Muscle layer of duodenum (tissue), 2 donors: ENCODE results near the gene NKX2-2.
A peak's percentile ranks its signal among the peaks of the same experiment; 100 is the strongest.

Experiments
- H3K27ac ChIP-seq: one replicate; pipeline ENCODE4 v1.7.0; 2013; ENCODE audit warnings: mild to moderate bottlenecking, low read length
- H3K27me3 ChIP-seq: one replicate; pipeline ENCODE4 v1.7.0; 2013; ENCODE audit warnings: low read depth, mild to moderate bottlenecking, control low read depth, low read length
- H3K36me3 ChIP-seq, 2 donors: one replicate each; pipeline ENCODE4 v1.7.0; 2013; ENCODE audit warnings: low read length in 2 of 2, control low read depth in 1 of 2, mild to moderate bottlenecking in 1 of 2; ENCODE audit not compliant: insufficient read depth in 2 of 2, control insufficient read depth in 1 of 2
- H3K4me1 ChIP-seq, 2 donors: one replicate each; pipeline ENCODE4 v1.7.0; 2013; ENCODE audit warnings: low read length in 2 of 2, mild to moderate bottlenecking in 2 of 2, control low read depth in 1 of 2, moderate library complexity in 1 of 2; ENCODE audit not compliant: insufficient read depth in 2 of 2, control insufficient read depth in 1 of 2
- H3K4me3 ChIP-seq, 2 donors: one replicate each; pipeline ENCODE4 v1.7.0; 2013; ENCODE audit warnings: low read length in 2 of 2, low read depth in 1 of 2, mild to moderate bottlenecking in 1 of 2
- H3K9me3 ChIP-seq, 2 donors: one replicate each; pipeline ENCODE4 v1.7.0; 2013; ENCODE audit warnings: low read length in 2 of 2, control low read depth in 1 of 2, mild to moderate bottlenecking in 1 of 2; ENCODE audit not compliant: control insufficient read depth in 1 of 2
- donor health status: healthy.

The NKX2-2 gene

DNA sequence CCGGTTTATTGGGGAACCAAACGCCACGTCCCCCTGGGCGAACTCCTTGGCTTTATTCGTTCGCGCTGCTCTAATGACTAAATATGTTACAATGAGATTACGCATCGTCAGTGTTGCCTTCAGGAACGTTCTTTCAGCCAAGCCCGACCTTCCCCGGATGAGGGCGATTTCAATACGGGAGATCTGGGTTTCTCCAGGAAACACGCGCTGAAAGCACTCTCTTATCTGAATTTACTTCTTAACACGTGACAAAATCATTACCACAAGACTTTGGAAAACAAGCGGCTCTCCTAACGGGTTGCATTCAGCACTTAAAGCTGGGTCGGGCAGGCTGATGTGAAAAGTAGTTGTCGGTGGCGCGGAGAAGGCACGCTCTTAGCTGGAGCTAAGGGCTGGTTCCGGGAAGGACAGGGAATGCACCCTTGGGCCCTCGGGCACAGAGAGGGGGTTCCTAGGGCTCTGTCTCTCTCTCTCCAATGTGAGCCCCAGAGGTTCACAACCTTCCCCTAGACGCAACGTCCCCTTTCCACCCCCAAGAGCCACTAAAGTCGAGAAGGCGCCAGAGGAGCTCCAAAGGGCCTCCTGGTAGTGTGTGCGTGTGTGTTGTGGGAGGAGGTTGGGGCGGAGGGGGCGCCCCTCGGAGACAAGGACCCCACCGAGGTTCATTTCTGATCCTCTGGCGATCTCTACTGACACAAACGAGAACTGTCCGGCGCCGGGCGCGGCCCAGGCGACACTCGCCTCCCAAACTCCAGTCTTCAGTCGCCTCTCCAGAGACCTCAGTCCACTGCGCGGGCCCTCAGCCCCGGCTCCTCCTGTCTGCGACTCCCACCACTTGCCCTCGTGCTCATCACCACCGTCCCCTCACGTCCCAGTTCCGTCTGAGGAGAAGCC, 7.1 kb upstream of the NKX2-2 start:
- no peaks in the 10 kb centered on the region for H3K9me3 ChIP-seq
- peaks cover 0 to 31% of the 10 kb centered on the region in 2 donors for H3K4me1 ChIP-seq
- H3K27ac ChIP-seq = no peak overlapping the region
- H3K4me3 ChIP-seq = no peak overlapping the region
- peaks cover 77% of the 10 kb centered on the region for H3K27me3 ChIP-seq
- no peaks in the 10 kb centered on the region for H3K36me3 ChIP-seq

GRCh38 chr20:21519136-21519584, 5.3 kb upstream of the NKX2-2 start:
- H3K36me3 ChIP-seq = no peaks in the 10 kb centered on the region
- no peak overlapping the region for H3K27ac ChIP-seq
- peaks cover 0 to 44% of the 10 kb centered on the region in 2 donors for H3K4me1 ChIP-seq
- no peak overlapping the region for H3K4me3 ChIP-seq
- H3K9me3 ChIP-seq = no peaks in the 10 kb centered on the region
- peaks cover 82% of the 10 kb centered on the region for H3K27me3 ChIP-seq

DNA sequence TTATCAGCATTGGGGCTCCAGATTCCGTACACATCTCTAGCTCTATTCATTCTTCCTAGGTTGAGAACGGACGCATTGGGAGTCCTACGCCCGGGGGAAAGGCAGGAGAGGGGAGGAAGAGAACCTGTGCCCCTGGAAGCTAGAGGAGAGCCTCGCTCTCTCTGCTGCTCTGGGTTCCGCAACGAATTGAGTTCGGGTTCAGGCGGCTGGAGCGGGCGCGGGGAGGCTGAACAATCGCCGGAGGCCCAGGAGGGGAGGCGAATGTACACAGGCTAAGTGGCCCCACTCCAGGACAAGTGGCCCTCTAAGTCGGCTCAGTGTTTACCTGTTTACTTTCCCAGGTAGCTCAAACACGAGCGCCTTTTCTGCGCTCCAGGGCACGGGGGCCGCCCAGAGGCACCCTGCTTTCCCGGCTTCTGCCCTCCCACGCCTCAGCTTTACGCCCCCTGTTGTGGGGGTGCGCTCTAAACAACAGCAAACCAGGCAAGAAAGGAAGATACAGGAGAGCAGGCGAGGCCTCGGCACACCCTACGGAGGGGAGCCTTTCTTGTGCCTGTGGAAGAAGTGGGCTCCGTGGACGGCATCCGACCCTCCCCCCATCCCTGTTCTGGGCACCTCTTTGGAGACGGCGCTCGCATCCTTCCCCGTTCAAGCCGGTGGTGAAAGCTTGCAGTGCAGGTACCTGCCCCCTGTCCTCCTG, 4.6 kb upstream of the NKX2-2 start:
- no peaks in the 10 kb centered on the region for H3K36me3 ChIP-seq
- peaks cover 0 to 50% of the 10 kb centered on the region in 2 donors for H3K4me1 ChIP-seq
- no peaks in the 10 kb centered on the region for H3K9me3 ChIP-seq
- H3K27me3 ChIP-seq = peaks cover 80% of the 10 kb centered on the region
- no peak overlapping the region for H3K4me3 ChIP-seq
- H3K27ac ChIP-seq = no peak overlapping the region

- no peaks in the 10 kb centered on the region for H3K36me3 ChIP-seq
- H3K27me3 ChIP-seq = peaks cover 80% of the 10 kb centered on the region
- H3K9me3 ChIP-seq = no peaks in the 10 kb centered on the region
- no peak overlapping the region for H3K4me3 ChIP-seq
- H3K4me1 ChIP-seq = peaks cover 0 to 52% of the 10 kb centered on the region in 2 donors
- no peak overlapping the region for H3K27ac ChIP-seq
Measured at GRCh38 chr20:21517566-21518277, 3.9 kb upstream of the NKX2-2 start.

- Histone ChIP-seq H3K4me1 (peaks cover 0 to 53% of the 10 kb centered on the region in 2 donors), H3K4me3 (no peak overlapping the region), H3K27ac (no peak overlapping the region), H3K36me3 (no peaks in the 10 kb centered on the region), H3K27me3 (peaks cover 83% of the 10 kb centered on the region), H3K9me3 (no peaks in the 10 kb centered on the region)
Measured at GRCh38 chr20:21516861-21517565, 3.1 kb upstream of the NKX2-2 start.

DNA sequence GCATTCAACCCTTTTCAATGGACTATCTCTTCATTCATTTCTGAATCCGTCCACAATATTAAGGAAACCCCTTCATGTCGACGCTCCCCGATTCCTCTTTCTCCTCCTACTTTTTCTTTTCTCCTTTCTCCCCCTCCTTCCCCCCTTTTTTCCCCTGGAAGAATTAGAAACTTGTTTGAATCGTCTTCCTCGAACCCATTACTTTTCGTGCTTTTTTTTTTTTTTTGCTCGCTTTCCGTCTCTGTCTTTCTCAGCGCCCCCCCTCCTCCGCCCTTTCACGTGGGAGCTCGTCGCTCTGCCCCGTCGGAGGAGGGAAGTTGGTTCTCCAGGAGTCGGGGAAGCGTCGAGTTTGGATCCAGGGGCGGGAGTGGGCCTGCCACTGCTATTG, 2.3 kb upstream of the NKX2-2 start:
- no peaks in the 10 kb centered on the region for H3K9me3 ChIP-seq
- H3K4me3 ChIP-seq = no peak overlapping the region
- peaks cover 0 to 48% of the 10 kb centered on the region in 2 donors for H3K4me1 ChIP-seq

GRCh38 chr20:21515300-21516179, 1.7 kb upstream of the NKX2-2 start:
- H3K36me3 ChIP-seq = no peaks in the 10 kb centered on the region
- H3K27ac ChIP-seq = no peak overlapping the region
- peaks cover 76% of the 10 kb centered on the region for H3K27me3 ChIP-seq
- H3K4me1 ChIP-seq = peaks cover 0 to 53% of the 10 kb centered on the region in 2 donors
- peak overlapping the region in 1 of 2 donors; percentile 24 for H3K4me3 ChIP-seq
- H3K9me3 ChIP-seq = no peaks in the 10 kb centered on the region

More for the DNA sequence above, 2.3 kb upstream of the NKX2-2 start:
- Histone ChIP-seq H3K36me3 (no peaks in the 10 kb centered on the region), H3K27me3 (peaks cover 81% of the 10 kb centered on the region), H3K27ac (no peak overlapping the region)

DNA sequence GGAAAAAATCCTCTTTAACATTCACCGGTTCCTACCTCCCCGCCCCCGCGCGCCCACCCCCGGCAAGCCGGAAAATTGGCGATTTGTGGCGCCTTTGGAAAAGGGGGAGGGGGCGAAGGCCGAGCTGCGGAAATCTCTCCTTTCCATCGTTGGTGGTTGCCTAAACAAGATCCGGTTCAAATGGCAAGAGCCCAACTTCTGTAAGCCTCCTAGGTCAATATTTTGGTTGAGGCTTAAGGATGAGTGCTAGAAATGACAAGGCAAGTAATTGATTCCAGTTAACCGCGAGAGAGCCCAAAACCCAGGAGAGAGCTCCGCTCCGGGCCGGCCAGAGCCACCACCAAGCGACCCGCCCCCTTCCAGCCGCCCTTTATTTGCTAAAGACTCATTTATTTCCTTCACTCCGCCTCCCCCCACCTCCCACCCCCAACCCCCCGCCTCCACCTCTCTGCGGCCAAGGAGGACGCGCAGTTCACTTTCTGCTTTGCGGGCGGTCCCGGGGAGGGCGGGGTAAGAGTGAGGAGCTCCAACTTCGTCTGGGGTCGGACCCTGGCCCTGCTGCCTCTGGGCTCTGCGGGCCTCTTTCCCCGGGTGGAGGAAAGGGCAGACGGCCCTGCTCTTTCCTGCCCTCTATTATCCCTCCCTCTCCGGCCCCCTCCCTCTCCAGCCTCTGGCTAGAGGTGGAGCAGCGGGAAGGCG, 838 bp upstream of the NKX2-2 start:
- H3K27me3 ChIP-seq = peaks cover 78% of the 10 kb centered on the region
- H3K27ac ChIP-seq = no peak overlapping the region
- H3K9me3 ChIP-seq = no peaks in the 10 kb centered on the region
- H3K4me3 ChIP-seq = peak overlapping the region in 1 of 2 donors; percentile 61
- peaks cover 0 to 61% of the 10 kb centered on the region in 2 donors for H3K4me1 ChIP-seq
- no peaks in the 10 kb centered on the region for H3K36me3 ChIP-seq

DNA sequence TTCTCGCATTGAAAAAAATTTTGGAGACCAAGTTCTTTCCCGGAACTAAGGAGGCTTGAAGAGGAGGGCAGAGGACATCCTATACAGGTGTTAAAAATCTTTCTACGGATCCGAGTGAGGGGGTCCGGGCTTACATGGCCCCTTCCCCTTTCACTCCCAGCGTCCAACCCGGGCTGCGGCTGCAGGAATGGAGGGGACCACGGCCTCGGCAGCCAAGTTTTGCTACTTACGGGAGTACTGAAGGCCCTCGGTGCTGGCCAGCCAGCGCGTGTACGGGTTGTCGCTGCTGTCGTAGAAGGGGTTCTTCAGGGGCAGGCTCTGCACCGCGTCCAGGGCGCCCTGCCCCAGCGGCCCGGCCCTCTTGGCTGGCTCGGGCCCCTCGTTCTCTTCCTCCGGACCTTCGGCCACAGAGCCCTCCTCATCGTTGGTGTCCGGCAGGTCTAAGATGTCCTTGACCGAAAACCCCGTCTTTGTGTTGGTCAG, 642 bp downstream of the NKX2-2 start:
- no peaks in the 10 kb centered on the region for H3K36me3 ChIP-seq
- H3K27me3 ChIP-seq = peaks cover 73% of the 10 kb centered on the region
- H3K4me3 ChIP-seq = peak overlapping the region in 1 of 2 donors; percentile 60
- H3K9me3 ChIP-seq = no peaks in the 10 kb centered on the region
- H3K4me1 ChIP-seq = peaks cover 0 to 69% of the 10 kb centered on the region in 2 donors
- no peak overlapping the region for H3K27ac ChIP-seq
